Raji (cell line): ENCODE measurements around the gene SLC38A2.
A peak's percentile ranks its signal among the peaks of the same experiment; 100 is the strongest.

ENCODE experiments used
- POLR2A ChIP-seq: IDR thresholded peaks from 2 replicates; pipeline ENCODE4 v1.6.1; 2011; ENCODE audit warnings: low read depth, low read length, control low read depth; ENCODE audit not compliant: insufficient read depth

SLC38A2 gene

DNA sequence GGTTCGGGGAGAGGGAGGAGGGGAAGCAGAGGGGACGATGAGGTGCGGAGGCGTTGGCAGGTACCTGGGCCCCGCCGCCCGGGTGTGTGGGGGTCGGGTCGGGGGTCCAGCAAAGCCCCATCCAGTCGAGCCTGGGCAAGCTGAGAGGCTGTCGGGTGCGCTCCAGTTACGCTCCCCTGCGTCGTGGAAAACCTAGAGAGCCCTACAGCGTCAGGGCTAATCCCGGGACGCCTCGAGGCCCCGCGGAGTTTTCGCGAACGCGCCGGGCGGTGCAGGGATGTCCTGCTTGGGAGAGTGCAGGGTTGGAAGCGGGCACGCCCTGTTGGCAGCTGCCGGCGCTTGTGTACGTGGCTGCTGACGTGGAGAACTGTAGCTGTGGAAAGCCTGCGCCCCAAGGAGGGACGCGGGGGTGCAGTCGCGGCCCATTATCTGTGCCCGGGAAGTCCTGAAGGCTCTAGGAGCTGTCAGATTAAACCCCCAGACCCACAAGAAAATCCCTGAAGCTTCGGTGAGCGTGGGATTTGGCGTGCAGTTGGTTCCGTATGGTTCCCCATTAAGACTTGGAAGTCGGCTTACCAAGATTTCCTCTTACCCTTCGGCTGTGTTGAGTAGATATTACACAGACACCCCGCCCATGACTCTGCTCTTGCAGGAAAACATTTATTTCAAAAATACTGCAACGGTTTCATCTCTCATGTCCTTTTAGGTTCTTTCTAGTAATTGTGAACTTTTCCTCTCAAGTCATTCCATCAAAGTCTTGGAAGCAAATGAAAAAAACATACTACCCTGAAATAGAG lies 11.3 kb upstream of the SLC38A2 start:
- no peak for TF ChIP-seq POLR2A

- no peak for TF ChIP-seq POLR2A
Observed at GRCh38 chr12:46382964-46383653, 10.5 kb upstream of the SLC38A2 start.

DNA sequence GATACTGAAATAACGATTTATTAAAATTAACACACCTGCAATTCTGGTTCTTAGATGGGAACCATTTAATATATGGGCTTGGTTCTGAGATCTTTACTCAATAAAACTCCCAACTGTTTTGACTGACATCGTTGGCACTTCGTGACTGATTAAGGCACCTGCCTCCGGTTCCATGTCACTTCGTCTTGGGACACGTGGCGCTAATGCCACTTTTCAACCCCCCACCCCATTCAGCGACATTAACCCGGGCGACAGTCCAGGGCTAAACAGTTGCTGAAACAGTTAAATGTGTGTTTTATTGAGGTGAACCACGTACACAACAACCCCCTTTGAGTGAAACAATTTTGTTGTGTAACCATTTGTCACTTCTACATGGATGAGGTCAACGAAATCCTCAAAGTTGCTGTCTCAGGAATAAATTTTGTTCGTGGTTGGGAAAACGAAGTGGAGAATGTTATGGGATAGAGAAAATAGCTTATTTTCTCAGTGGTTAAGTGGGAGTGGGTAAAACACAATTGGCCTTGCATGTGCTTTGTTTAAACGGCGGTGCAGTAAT lies 9.9 kb upstream of the SLC38A2 start:
- TF ChIP-seq POLR2A = no peak

- no peak for TF ChIP-seq POLR2A
Observed at GRCh38 chr12:46380881-46381280, 8.3 kb upstream of the SLC38A2 start.

DNA sequence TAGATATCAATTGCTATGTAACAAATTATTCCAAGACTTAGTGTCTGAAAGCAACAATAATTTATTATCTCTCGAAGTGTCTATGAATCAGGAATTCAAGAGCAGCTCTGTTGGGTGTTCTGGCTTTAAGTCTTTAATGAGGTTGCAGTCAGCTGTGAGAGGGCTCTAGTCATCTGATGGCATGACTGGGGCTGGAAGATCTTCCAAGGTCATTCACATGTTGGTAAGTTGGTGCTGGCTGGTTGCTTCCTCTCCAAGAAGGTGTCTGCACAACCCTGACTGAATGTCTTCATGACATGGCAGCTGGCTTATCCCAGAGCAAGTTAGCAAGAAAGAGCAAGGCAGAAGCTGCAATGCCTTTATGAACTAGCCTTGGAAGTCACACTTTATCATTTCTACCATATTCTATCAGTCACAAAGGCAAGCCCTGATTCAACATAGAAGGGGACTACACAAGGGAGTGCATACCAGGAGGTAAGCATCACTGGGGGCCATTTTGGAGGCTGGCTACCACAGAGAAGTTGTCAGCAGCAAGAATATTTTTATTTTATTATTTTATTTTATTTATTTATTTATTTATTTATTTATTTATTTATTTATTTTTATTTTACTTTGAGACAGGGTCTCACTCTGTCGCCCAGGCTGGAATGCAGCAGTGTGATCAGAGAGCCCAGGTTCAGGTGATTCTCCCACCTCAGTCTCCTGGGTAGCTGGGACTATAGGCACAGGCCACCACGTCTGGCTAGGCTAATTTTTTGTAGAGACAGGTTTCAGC lies 7.6 kb upstream of the SLC38A2 start:
- no peak for TF ChIP-seq POLR2A

DNA sequence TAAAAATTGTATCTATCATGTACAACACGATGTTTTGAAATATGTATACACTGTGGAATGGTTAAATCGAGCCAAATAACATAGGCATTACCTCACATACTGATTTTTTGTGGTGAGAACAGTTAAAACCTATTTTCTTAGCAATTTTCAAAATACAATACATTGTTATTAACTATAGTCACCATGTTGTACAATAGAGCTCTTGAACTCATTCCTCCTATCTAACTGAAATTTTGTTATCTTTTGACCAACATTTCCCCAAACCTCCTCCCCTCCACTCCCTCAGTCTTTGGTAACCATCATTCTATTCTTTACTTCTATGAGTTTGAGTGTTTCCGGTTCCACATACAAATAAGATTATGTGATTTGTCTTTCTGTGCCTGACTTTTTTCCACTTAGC lies 6.8 kb upstream of the SLC38A2 start:
- TF ChIP-seq POLR2A = no peak

GRCh38 chr12:46378530-46378929 lies 6.0 kb upstream of the SLC38A2 start:
- TF ChIP-seq POLR2A = no peak

- no peak for TF ChIP-seq POLR2A
Observed at GRCh38 chr12:46377678-46378077, 5.1 kb upstream of the SLC38A2 start.

DNA sequence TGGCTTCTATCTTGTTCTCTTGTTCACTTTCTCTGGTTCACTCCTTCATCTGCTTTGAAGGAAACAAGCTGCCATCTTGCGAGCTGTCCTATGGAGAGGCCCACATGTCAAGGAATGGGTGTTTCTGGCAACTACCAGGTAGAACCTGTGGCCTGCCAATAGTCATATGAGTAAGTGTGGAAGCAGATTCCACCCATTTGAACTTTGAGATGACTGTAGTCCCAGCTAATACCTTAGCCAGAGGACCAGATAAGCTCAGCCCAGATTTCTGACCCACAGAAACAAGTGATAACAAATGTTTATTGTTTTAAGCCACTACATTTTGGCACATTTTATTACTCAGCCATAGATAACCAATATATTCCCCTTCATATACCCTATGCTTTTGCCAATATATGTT lies 4.0 kb upstream of the SLC38A2 start:
- no peak for TF ChIP-seq POLR2A

- no peak for TF ChIP-seq POLR2A
Observed at GRCh38 chr12:46374711-46375110, 2.1 kb upstream of the SLC38A2 start.

DNA sequence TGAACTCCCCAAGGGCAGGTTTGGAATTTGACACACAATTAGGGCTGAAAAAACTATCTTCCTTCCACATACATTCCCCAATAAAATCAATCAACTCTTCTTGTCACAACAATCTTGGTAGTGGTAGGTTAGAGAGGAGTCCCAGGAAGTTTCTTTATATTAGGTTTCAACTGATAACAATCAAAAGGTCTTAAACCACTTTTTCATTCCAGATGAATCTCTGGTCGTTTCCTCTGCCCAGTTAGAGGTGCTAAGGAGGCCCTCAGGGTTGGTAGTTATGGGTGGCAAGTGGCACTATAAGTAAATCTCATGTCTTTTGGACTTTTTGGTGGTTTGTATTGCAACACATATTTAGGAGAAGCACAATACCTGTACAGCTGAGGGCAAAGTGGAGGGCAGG lies 1.7 kb upstream of the SLC38A2 start:
- TF ChIP-seq POLR2A = no peak

- no peak for TF ChIP-seq POLR2A
Observed at GRCh38 chr12:46373301-46374296, 1.0 kb upstream of the SLC38A2 start.

DNA sequence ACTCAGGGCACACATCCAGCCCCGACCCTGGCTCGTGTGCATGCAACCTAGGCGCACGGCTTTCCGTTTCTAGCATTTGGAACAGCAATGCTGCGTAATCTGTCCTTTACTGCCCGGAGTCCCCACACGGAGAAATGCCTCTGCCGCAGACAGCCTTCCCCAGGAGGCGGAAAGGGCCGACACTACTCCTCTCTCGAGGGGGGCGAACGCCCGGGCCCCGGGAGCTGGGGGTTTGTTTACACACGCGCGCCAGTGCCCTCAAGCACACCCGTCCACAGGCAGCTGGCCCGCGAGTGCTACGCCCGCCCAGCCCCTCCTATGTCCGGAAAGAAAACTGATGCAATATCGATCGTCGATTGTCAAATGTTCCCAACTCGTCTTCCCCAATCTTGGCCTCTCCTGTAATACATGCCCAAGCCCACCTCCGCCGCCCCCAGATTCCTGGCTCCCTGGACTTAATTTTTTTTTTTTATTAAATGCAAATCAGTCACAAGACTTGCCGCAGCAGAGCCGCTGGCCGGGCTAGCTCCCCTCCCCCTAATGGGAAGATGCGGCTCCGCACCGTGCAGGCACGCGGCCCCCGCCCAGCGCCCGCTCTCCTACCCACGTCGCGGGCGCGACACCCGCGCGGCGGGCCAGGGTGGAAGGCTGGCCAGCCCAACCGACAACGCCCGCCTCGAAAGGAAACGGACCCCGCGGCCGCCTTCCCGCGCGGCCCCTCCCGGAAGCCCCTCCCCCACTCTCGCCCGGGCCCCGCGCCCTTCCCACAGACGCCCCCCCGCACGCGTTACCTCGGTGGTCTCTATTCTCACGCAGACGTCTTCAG lies 642 bp downstream of the SLC38A2 start:
- TF ChIP-seq POLR2A = 0 out of 2 replicates have a peak, but pooled peaks have one; percentile 26
